GM19099 (cell line): ENCODE measurements around the gene TBCD.

Experiments used
- POLR2A ChIP-seq: IDR thresholded peaks from 3 replicates; pipeline ENCODE4 v1.6.1; 2011; ENCODE audit warnings: low read depth; ENCODE audit not compliant: insufficient read length; ENCODE audit errors: extremely low read depth

The TBCD gene

DNA sequence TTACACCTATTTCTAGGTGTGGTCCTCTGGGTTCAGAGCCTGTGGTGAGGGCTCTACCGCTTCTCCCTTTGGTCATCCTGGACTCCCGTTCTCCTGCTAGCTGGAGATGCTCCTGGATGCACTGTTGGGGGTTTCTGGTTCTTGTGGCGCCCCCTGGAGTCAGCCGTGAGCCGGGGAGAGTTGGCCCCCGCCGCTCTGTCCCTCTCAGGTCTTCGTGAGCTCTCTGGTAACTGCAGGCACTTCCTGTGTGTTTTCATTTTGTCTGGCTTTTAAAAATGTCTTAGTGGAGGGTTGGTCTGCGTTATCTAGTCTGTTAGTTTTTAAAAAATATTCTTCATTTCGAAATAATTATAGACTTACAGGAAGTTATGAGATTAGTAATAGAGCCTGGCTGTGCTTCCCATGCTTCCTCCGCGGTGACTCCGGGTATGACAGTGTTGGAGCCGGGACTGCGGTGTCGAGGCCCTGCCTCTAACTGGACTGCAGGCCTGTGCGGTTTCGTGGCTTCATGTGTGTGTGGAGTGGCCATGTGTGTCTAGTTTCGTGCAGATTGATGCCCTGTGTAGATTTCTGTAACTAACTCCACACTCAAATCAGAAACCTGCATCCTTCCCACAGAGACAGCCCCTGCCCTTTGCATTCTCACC lies 166.0 kb downstream of the TBCD start:
- TF ChIP-seq POLR2A = no peak

DNA sequence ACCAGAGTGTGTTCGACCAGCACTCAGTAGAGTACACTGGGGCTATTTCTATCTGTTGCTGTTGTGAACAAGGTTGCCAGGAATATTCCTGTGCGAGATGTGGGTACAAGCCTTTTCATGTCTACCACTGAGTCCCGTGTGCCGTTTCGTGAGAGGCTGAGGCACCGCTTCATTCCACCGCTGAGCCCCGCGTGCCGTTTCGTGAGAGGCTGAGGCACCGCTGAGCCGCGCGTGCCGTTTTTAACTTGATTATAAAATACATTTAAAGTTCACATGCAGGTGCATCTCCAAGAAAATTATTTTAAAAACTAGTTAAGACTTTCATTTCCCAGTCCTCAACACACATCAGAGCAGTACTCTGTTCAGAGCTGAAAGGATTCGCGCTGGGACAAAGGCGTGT lies 166.6 kb downstream of the TBCD start:
- TF ChIP-seq POLR2A = no peak

DNA sequence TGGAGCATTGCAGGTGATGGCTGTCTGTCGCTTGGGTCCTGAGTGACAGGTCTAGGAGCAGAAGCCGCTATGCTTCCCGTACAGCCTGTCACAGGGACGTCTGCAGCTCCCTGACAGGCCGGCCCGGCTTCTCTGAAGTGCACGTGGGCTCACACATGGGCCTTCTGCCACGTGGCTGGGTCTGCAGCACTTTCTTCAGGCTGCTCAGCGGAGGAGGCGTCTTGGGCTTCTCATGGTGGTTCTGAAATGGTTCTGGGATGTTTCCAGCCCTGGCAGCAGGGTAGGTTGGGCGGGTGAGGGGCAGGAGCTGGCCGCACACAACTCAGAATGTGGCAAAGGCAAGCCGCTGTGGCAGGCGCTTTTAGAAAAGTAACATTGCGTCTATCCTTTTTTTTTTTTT lies 168.3 kb downstream of the TBCD start:
- no peak for TF ChIP-seq POLR2A

DNA sequence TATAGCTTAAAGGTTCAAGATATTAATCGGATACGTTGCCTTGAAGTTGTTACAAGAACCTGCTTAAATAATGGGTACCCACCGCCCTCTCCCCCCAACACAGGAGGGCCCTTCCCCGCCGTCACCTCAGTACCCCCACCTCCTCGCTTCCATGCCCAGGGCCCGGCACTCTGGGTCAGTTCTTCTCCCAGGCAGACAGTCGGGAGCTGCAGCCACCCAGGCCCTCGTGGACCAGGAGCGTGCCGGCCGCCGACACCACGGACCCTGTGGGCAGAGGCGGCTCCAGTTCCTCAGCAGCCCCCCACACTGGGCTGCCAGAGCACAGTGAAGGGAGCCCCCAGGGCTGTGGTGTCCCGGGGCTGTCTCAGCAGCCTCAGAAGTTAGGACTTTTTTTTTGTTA lies 168.8 kb downstream of the TBCD start:
- no peak for TF ChIP-seq POLR2A

DNA sequence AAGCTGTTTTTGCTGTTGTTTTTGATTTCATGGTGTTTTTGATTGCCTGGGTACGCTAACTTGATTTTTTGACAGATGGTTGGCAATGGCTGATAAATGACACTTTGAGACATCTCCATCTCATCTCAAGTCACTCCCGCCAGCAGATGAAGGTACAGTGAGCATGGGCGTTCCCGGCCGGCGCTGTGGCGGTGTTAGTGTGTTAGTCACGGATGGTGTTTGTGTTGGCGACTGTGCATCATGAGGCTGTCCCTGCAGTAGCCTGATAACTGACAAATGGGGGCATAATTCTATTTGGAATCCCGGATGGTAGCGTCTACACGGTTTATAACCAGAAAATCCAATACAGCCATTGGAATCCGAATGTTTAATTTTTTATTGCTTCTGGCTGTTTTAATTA lies 169.6 kb downstream of the TBCD start:
- no peak for TF ChIP-seq POLR2A

DNA sequence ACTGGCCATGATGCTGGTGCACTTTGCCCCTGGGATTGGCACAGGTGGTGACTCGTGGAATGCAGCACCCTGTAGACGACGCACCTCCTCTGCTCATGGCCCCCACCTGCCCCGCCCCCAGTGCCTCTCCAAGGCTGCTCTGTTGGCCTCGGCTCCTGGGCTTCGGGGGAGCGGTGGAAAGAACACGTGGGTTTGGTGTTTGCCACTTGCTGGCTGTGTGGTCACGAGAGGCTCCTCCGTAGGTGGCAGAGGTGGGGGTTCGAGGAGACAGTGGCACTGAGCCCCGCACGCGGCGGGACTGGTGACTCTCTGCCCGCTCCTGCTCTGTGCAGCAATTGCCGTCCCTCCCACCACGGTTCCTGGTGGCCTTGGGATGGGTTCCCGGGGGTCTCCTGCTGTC lies 170.8 kb downstream of the TBCD start:
- no peak for TF ChIP-seq POLR2A

DNA sequence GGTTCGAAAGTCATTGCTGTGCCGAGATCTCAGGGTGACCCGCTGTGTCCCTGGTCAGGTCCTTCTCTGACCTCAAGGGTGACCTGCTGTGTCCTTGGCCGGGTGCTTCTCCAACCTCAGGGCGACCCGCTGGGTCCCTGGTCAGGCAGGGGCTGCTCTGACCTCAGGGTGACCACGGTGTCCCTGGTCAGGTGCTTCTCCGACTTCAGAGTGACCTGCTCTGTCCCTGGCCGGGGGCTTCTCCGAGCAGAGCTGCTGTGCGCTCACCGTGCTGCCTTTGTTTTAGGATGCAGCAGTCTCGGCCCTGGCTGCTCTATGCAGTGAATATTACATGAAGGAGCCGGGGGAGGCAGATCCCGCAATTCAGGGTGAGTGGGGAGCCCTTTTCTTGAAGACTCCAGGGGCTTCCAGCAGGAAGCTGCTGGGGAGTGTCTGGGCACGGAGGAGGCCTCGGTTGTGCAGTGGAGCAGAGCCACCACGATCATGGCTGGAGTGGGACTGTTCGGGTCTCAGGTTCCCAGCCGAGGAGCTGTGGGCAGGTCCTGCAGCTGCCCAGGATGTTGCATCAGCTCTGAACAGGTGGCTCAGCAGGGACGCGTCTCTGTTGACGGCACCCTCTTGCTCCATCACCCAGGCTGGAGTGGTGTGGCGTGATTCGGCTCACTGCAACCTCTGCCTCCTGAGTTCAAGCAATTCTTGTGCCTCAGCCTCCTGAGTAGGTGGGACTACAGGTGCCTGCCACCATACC lies 171.7 kb downstream of the TBCD start:
- no peak for TF ChIP-seq POLR2A

DNA sequence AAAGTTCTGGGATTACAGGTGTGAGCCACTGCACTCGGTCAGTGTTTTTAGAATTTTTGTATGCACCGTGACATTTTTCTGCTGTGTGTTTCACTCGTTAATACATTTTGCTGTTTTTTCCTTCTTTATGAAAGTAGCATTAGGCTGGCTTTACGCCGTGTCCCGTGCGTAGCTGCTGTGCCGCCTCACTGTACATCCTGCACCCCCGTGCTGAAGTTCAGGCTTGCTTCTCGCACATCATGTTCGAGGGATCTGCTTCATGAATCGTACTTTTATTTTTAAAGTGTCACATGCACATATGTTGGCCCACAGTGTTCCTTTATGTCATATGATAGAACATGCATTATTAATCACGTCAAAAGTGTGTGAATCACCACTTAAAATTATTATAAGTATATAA lies 172.3 kb downstream of the TBCD start:
- TF ChIP-seq POLR2A = no peak

DNA sequence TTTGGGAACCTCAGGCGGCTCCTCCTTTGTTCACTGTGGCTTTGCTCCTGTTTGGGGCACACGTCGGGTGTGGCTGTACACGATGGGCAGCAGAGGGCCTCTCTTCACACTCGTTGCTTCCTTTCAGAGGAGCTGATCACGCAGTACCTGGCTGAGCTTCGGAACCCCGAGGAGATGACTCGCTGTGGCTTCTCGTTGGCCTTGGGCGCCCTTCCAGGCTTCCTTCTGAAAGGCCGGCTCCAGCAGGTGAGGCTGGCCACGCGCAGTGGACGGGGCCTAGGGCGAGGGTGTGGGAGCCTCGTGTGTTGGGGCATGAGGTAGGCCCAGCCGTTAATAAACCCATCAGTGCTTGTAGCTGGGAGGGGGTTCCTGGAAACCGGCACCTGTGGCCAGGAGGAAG lies 172.9 kb downstream of the TBCD start:
- TF ChIP-seq POLR2A = no peak

DNA sequence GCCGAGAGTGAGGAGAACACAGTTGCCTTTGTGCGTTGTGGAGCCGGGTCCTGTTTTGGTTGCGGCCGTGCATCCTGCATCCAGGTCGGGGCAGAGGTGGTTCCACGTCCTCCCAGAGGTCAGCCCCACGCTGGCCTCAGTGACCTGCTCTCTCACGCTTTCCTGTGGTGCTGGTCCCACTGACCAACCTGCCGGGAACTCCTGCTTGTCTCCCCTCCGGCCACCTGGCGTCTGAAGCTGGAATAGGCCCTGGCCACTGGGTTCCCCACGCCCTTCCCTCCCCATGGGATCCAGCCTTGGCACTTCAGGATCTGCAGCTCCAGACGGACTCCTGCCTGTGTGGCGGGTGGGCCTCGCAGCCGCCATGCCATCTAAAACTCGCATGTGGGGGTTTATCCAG lies 173.5 kb downstream of the TBCD start:
- TF ChIP-seq POLR2A = no peak

DNA sequence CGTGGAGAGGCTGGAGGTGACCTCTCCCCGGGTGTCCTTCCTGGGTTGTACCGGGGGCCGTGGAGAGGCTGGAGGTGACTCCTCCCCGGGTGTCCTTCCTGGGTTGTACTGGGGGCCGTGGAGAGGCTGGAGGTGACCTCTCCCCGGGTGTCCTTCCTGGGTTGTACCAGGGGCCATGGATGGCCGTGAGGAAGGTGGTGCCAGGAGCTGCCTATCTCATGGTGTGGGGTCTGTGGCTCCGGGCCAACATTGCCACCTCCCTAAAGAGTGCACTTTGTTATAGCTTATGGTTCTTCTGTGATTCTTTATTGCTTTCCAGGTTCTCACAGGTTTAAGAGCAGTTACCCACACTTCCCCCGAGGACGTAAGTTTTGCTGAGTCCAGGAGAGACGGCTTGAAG lies 174.2 kb downstream of the TBCD start:
- no peak for TF ChIP-seq POLR2A

DNA sequence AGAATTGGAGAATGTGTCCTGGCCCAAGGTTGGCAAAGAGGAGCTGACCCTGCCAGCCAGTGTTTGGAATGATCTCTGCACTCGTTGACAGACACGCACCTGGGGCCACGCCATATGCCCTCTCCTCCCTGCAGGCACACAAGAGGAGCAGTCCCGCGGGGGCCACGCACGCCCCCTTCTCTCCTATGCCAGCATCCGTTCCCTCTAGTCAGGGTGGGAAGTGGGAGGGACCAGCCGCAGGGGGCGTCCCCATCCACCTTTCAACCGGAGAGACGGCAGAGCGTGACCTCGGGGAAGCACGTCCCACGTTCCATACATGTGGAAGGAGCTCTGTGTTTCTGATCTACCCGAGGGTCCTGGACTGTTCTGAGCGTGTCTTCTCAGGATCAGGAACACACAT lies 174.9 kb downstream of the TBCD start:
- TF ChIP-seq POLR2A = no peak

DNA sequence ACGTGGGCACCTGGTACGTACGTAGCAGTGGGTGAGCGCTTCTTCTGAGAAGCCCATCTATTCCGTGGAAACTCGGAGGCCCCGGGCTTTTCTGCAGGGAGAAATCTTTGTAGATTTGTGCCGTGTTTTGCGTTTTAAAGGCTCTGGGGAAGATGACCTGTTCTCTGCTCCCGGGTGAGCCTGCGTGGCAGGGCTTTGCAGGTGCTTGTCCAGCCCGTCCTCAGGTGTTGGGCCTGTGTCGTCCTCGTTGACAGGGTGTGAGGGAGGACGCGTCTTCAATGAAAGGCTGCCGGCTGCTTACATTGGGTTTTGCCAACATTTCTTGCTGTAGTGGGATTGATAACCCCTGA lies 175.4 kb downstream of the TBCD start:
- TF ChIP-seq POLR2A = no peak

DNA sequence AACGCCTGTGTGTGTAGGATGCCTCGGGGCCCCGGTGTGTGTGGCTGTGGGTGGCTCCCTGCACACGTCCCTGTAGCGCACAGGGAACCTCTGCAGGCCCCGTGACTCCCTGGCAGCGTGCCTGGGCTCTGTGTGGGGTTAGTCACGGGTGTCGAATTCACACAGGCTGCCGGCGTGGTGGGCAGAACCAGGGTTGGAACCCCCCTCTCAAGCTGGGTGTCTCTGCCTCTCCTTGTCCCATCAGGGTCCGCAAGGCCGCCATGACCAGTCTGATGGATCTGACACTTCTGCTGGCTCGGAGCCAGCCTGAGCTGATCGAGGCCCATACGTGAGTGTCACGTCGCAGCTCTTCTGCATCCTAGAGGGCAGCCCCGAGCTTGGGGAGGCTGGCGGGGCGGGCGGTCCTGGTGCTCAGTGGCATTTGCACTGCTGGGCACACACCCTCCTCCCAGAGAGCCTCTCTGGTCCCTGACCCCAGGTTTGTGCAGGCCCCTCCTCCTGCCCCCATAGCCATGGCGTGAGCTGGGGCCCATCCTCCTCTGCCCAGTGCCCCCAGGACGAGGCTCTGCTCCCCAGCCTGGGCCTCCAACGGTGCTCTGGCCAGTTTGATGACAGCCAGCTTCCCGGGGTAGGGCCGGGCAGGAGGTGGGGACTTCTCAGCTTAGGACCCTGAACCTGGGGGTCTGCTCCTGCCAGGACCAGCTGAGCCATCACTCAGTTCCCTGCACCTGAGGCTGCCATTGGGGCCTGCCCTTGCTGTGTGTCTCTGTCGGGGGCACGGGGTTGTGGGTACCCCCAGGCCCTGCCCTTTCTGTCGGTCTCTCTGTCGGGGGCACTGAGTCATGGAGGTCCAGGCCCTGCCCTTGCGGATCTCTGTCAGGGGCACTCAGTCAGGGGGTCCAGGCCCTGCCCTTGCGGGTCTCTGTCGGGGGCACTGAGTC lies 176.1 kb downstream of the TBCD start:
- no peak for TF ChIP-seq POLR2A

DNA sequence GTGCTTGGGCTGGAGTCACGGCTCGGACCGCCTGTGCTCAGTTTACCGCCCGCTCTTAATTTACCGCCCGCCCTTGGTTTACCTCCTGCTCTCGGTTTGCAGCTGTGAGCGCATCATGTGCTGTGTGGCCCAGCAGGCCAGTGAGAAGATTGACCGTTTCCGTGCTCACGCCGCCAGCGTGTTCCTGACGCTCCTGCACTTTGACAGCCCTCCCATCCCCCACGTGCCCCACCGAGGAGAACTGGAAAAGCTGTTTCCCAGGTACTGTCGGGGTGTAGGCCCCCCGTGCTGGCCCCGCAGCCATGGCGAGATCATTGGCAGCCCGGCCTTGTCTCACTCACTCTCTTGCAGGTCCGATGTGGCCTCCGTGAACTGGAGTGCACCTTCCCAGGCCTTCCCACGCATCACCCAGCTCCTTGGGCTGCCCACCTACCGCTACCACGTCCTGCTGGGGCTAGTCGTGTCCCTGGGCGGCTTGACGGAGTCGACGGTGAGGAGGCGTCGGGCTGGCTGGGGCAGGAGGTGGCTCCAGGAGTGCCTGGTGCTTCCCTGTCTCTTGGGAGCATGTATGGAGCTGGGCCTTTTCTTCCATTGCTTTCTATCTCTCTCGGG lies 177.3 kb downstream of the TBCD start:
- TF ChIP-seq POLR2A = no peak

DNA sequence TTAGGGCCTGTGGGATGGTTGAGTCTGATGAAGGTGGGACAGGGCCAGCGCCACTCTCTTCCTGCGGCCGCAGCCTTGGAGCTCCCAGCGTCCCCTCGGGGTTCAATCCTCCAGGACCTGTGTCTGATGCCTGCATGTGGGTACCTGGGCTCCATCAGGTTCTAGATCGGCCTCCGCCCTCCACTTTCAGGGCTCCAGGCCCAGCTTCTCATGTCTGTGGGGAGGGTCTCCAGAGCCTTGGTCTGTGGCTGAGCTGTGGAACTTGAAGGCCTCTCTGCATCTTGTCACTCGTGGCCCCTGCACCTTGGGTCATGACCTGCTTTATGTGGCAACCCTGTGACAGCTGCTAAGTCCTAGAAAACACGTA lies 177.8 kb downstream of the TBCD start:
- TF ChIP-seq POLR2A = no peak
